Stomach (tissue), 4 donors: Measurements from ENCODE around the gene MRPL18.

Experiments
- CTCF ChIP-seq, 7 experiments: fragments of 450-650 bp in 4 of 7; fragments of 200-600 bp in 3 of 7; sonication (generic) in 3 of 7; IDR thresholded peaks; one replicate each; pipeline ENCODE4 v1.5.1; 2016 to 2019; ENCODE audit warnings: antibody characterized with exemption in 7 of 7, control low read depth in 2 of 7, mild to moderate bottlenecking in 1 of 7
- EP300 ChIP-seq: sonication (generic); formaldehyde crosslinking; IDR thresholded peaks from one replicate; pipeline ENCODE4 v1.6.1; 2017; ENCODE audit warnings: antibody characterized with exemption
- POLR2A ChIP-seq, 4 donors: fragments of 450-650 bp; IDR thresholded peaks; one replicate each; pipeline ENCODE4 v1.6.1; 2016; ENCODE audit warnings: antibody characterized with exemption in 4 of 4, control low read depth in 2 of 4, mild to moderate bottlenecking in 1 of 4, moderate library complexity in 1 of 4
- POLR2AphosphoS5 ChIP-seq, 3 donors: sonication (generic); formaldehyde crosslinking; IDR thresholded peaks; one replicate each; pipeline ENCODE4 v1.6.1; 2016; ENCODE audit warnings: antibody characterized with exemption in 3 of 3

GRCh38 chr6:159833556-159833955 is 43.3 kb downstream of the MRPL18 start:
- no peak for TF ChIP-seq POLR2A (IDR thresholded peaks at IDR 0.05)
- no peak for TF ChIP-seq CTCF (IDR thresholded peaks at IDR 0.05)
- no peak for TF ChIP-seq POLR2AphosphoS5 (IDR thresholded peaks at IDR 0.05)
- no peak for TF ChIP-seq EP300
